HG02759 (cell line): ENCODE data around the gene SPATA46.
"Not testable (repeated sequence)": the region's sequence is repeated elsewhere in the genome, so short reads cannot be mapped to it uniquely, and the experiment has no call there.

Experiments used
- ATAC-seq: cut with Tn5 transposase; IDR thresholded peaks from one replicate; pipeline ENCODE4 v1.9.1; 2021; ENCODE audit warnings: mild to moderate bottlenecking, moderate library complexity; ENCODE audit not compliant: unreplicated experiment

SPATA46 gene, protein sequence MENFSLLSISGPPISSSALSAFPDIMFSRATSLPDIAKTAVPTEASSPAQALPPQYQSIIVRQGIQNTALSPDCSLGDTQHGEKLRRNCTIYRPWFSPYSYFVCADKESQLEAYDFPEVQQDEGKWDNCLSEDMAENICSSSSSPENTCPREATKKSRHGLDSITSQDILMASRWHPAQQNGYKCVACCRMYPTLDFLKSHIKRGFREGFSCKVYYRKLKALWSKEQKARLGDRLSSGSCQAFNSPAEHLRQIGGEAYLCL

GRCh38 chr1:162376691-162377090, at the start of gene SPATA46:
Gene SPATA46, minus strand, starts transcription at chr1:162376854. Its CDS starts 64 bp downstream, at chr1:162376790.
- ATAC-seq, result no peak

DNA sequence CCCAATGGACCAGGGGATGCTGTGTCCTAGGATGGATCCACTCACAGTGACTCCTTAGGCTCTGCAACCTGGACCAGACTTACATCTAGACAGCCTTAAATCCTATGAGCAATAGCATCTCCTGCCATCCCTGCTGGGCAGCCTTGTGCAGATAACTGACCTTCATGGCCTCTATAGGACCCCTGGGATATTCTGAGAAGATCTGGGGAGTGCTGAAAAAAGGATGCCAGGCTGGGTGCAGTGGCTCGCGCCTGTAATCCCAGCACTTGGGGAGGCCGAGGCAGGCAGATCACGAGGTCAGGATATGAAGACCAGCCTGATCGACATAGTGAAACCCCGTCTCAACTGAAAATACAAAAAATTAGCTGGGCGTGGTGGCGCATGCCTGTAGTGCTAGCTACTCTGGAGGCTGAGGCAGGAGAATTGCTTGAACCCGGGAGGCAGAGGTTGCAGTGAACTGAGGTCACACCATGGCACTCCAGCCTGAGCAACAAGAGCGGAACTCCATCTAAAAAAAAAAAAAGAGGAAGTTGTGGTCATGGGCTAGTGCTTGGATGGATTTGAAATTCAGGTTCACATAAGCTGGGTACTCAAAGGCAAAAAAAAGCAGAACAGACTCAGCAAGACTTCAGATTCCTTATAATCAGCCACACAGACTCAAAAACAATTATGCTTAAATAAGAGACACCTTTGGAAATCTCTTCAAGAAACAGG, 46.2 kb upstream of the SPATA46 start:
- no peak for ATAC-seq

GRCh38 chr1:162421258-162422164, 44.9 kb upstream of the SPATA46 start:
- ATAC-seq, result no peak

DNA sequence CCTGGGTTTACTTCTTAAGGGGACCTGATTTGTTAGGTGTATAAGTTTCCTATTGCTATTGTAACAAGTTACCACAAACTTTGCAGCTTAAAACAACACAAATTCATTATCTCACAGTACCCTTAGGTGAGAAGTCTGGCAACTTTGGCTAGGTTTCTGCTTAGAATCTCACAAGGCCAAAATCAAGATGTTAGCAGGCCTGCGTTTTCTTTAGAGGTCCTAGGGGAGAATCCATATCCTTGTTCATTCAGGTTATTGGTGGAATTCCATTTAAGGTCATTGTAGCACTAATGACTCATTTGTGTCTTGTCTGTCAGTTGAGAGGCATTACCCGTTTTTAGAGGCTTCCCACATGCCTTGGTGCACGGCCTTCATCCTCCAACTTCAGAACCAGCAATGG, 43.5 kb upstream of the SPATA46 start:
- ATAC-seq, result no peak

DNA sequence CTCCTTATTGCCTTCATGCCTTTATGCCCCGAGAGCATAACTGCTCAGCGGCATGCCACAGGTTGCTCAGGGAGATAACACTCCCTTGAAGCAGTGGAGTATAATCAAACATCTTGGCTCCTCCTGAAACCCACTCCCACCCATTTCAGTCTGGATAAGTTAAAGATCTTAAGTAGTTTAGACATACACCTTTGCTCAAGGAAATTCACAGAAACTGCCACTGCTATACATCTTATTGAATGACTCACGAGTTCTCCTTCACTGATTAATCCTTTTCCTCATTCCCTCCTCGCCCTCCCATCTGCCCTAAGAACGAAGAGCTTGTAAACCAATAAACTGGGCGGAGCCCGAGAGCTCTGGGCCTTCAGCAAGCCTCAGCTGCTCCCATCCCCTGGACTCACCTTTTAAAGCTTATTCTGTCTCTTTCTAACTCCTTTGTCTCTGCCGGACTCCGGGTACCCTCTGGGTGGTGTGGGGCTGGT, 42.8 kb upstream of the SPATA46 start:
- not testable (repeated sequence) for ATAC-seq

- ATAC-seq, result not testable (repeated sequence)
These were observed 41.9 kb upstream of the SPATA46 start for GRCh38 chr1:162418584-162418983.

GRCh38 chr1:162417650-162418049, 41.0 kb upstream of the SPATA46 start:
- no peak for ATAC-seq

- no peak for ATAC-seq
These were observed 40.3 kb upstream of the SPATA46 start for GRCh38 chr1:162416909-162417308.

DNA sequence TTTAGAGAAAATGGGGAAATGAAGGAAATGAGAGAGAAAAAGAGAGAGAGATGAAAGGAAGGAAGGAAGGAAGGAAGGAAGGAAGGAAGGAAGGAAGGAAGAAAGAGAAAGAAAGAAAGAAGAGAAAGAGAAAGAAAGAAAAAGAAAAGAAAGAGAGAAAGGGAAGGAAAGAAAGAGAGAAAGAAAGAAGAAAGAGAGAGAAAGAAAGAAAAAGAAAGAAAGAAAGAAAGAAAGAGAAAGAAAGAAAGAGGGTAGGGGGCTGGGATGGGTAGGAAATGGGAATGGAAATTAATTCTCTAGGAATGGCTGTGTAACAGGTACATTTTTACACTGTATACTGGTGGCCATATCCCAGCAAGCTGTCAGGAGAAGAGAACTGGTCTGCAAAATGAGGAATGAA, 39.6 kb upstream of the SPATA46 start:
- ATAC-seq, result no peak

DNA sequence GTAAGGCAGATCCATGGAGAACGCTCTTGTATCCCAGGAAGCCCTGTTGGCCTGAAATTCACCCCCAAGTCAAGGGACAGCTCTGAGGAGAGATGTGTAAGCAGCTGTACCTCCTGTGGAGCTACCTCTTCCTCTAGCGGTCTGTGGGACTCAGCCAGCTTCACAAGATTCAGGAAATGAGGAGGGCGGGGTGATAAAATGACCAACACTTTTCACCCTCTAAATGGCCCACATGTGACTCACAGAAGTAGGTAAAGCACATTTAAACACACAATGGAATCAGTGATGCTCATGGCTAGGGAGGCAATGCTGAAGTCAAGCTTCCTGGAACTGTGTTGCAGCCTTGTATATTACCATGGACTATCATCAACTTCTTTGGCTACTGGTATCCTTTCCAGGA, 35.3 kb upstream of the SPATA46 start, which contains the start of gene SH2D1B:
Gene SH2D1B (minus strand): TSS at position 135 of the 400 bp plus-strand sequence. CDS start 120 bp downstream, at position 15.
- no peak for ATAC-seq

DNA sequence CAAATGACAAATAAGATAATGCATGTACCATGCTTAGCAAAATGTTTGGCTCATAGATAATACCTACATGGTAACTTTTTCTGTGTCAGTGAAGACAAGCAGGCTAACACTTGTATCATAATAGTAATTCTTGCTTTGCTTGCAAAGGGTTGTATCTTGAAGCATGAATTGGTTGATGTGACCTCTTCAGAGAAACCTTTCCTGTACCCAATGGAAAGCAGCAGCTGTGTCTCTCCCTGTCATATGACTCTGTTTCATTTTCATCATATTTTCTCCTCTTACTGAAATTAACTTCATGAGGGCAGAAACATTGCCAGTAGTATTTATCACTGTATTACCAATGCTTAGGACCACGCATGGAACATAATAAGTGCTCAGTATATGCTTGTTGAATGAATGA, 30.9 kb upstream of the SPATA46 start:
- no peak for ATAC-seq

DNA sequence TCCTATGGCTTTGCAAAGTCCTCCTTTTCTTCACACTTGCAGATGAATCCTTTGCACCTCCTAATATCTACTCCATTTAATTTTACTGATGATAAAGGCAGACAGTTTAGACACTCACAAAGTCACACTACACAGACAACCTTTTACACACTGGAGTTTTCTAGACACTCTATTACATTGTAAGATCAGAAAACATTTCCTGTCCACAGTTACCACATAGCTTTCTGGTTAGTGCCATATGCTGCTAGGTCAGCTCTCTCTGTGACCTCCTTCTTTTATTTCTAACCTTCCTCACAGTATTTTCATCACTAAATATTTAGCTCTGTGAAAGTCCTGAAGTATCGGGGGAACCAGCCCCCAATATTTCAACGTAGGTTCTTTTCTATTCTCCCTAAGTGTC, 30.2 kb upstream of the SPATA46 start:
- no peak for ATAC-seq

DNA sequence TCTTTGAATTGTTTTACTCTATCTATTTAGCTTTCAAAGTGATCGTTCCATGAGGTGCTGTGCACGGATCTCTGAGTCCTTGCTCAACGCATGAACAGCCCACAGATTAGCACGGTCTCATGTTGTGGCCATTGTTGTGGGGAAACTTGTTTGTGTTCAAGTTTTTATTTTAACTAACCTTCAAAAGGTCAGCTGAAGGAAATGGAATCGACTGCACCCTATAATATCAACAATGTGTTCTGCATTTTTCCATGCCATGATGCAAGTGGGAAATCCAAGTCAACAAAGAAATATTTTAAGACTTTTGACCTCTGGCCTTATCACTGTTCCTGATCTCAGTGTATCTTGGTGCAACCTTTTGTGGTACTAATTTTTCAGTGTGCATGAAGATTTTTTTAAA, 29.1 kb upstream of the SPATA46 start:
- no peak for ATAC-seq

GRCh38 chr1:162404550-162405160, 28.0 kb upstream of the SPATA46 start:
- no peak for ATAC-seq

- no peak for ATAC-seq
These were observed 24.2 kb upstream of the SPATA46 start for GRCh38 chr1:162400790-162401355.

DNA sequence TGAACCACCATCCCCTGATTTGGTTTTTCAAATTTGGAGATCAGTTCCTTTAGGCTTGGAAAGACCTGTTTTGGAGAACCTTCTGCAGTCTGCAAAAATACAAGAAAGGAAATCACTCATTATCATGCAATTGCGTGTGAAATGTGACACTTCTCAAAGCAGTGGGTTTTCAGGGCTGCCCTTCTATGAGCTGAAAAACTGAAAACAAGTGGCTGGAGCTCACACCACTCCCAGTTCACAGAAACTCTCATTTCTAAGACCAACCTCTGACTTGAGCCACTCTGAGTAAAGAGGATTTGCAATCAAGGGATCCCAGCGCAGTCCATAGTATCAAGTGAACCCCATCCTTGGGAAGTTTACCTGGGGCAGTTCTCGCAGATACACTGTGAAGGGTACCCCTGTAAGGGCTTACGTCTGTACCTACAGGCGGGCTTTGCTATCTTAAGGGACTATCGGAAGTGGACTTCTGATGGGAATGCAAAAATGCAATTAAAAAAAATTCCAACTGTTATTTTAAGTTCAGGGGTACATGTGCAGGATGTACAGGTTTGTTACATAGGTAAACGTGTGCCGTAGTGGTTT, 22.4 kb upstream of the SPATA46 start:
- ATAC-seq, result no peak

GRCh38 chr1:162397943-162398560, 21.4 kb upstream of the SPATA46 start:
- no peak for ATAC-seq

DNA sequence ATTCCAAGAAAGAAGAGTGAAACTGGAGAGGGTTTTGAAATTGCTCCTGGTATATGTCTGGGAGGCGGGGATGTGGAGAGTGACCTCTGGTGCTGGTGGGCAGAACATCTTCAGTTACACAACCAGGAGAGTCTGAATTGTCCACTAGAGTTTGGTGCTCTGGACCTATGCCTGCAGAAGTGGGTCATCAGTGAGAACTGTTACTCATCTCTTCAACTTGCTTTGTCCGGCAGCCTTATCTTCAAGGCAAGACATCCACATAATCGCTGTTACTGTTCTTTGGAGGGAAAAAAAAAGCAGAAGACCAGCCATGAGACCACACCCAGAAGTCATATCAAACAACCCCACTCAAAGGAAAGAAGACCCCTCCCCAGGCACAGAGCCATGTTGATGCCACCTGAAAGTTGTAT, 20.4 kb upstream of the SPATA46 start:
- ATAC-seq, result no peak

DNA sequence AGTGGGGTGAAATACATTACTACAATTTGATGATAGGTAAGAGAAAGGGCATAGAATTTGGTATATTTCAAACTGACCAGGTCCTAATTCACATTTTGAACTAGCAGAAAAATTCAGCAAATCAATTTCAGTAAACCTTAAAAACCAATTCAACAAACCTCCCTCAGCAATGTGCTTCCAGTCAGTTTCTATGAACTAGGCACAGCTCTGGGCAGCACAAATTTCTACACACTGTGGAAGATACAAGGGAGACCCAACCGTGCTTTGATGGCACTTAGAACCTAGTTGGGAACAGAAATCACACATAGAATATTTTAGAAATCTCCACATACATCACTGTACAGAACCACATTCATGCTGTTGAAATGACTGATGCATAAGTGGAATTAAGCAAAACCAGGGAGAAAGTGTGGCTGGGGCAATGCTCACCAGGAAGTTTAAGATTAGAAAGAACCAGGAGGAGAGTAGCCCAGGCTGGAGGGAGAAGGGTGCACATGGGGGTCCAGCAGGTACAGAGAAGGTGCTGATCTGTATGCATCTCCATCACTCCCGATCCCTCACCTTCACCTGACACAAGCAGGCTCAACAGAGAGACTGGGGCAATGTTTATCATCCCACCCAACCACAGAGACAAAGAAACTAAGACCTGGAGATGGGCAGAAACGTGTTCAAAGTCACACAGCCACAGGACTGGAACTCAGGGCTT, 19.7 kb upstream of the SPATA46 start:
- ATAC-seq, result no peak
